ENCODE measurements around the gene IL31.
A peak's percentile ranks its signal among the peaks of the same experiment; 100 is the strongest.
"Not testable (repeated sequence)": the region's sequence is repeated elsewhere in the genome, so short reads cannot be mapped to it uniquely, and the experiment has no call there.

Gene IL31

DNA sequence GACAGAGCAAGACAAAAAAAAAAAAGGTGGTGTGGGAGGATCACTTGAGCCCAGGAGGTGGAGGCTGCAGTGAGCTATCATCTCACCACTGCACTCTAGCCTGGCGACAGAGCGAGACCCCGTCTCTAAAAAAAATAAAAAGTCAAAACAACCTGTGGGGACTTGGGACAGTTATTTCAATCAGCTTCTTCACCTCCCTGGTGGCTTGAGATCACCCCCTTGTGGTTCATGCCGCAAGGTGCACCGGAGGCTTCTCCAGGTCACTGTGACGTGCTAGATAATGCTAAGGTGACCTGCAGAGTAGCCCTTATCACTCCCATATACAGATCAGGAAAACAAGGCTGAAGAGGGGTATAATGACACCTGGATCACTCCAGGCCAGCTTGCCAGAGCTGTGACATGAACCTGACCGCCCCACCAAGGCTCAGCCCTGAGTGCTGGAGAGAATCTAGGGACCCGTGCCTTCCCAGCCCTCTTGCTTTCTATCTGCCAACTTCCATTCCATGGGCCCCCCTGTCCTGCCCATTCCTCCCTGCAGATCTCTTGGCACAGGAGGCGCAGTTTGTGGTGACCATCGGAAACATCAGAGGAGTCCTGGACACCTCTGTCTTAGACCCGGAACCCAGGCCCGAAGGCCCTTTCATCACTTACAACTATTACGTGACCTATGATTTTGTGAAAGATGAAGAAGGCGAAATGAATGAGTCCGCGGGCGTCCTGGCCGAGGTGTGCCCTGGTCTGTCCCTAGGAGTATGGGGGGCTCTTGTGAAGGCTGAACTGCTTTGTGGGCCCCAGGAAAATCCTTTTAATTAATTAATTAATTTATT lies 17.0 kb upstream of the IL31 start:
- DNase-seq: peak; percentile 82

DNA sequence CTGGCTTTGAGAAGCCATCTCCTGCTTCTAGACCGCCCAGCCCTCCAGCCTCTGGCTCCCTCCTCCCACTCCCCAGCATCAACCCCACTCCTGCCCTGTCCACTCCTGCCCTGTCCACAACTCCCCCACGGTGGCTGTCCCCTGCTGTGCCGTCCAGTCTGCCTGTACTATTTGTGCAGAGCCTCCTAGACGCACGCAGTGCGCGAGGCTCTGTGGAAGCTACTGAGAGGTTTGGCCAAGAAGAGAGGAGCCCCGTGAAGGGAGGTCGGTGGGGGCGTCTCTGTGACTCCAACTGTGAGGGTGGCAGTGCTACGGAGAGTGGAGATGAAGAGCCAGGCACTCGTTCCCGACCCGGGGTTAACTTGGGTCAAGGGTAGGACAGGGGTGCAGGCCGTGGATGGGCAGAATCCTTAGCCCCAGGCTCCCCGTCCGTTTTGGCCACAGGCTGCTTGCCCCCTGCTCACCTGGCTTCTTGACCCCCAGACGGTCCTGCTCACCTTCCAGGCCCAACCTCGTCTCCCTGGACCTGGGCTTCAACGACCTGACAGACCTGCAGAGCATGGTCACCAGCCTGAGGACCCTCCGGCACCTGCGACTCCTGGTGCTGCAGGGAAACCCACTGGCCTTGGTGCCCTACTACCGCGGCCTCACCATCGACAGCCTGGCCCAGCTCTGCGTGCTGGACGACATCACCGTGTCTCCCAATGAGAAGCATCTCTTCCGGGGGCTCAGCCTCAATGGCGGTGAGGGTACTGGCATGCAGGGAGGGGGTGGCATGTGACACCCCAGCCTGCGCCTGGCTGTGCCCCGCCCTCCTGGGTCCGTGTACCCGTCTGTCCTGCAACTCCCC lies 15.8 kb upstream of the IL31 start:
- DNase-seq: no peak

DNA sequence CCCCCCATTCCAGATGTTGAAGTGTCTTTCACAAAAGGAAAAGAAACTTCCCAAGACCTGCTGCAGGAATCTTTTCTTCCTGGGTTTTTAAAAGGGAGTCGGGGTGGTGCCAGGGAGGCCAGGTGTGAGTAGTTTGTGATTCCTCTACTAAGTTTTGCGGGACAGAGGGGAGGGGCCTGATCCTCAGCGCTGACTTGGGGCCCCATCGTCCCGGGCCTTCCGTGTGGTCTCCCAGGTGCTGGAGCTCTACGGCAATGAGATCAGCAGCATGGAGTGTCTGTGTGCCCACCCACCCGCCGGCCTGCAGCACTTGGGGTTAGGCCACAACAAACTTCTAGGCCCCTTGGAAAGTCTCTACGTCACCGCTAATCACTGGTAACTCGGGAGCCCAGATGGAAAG lies 13.4 kb upstream of the IL31 start:
- DNase-seq: no peak

DNA sequence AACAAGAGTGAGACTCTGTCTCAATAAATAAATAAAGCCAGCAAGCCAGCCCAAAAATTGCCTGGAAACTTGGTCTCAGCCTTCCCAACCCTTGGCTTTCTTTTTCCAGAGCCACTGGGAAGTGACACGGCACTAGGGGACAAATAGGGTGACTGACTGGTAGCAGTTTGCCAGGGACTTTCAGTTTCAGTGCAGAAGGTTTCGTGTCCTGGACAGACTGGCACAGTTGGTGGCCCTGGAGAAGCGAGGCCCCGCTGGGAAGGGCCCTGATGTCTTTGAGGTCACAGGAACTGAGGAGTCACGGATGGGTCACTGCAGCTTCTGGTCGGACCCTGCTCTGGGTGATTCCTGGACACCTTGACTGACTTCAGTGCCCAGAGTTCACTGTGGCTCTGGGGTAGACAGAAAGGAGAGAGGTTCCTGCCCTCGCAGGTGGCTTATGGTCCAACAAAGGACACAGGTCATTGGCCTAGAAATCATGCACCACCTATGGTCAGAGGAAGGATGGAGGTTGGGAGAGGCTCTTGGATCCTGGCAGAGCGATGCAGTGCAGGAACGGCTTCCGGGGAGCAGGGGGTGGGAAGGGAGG lies 11.6 kb upstream of the IL31 start:
- no peak for DNase-seq

DNA sequence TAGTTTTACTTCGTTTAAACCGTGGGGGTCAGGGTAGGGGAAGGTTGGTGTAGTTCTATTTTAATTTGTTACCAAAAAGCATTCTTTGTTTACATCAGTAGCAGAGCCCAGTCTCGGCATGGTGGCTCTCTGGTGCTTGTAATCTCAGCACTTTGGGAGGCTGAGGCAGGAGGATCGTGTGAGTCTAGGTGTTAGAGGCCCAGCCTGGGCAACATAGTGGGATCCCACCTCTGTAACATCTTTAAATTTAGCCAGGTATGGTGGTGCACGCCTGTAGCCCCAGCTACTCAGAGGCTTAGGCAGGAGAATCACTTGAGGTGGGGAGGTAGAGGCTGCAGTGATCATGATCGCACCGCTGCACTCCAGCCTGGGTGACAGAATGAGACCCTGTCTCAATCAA lies 11.1 kb upstream of the IL31 start:
- DNase-seq: no peak

DNA sequence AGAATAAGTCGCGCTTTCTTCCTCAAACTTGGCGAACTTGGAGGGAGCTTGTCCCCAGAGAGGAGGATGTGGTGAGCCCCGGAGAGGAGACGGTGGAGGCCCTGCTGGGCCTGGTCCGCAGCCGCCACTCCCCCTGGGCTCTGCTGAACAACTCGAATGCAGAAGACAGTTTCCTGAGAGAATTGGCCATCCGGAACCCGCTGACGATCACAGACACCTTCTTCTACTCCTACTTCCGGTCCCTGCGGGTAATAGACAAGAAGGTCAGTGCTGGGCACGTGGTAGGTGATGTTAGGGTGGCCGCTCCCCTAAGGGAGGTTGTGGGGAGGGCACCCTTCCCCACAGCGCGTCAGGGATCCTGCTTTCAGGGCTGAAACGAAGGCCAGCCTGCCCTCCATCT lies 10.5 kb upstream of the IL31 start:
- no peak for DNase-seq

DNA sequence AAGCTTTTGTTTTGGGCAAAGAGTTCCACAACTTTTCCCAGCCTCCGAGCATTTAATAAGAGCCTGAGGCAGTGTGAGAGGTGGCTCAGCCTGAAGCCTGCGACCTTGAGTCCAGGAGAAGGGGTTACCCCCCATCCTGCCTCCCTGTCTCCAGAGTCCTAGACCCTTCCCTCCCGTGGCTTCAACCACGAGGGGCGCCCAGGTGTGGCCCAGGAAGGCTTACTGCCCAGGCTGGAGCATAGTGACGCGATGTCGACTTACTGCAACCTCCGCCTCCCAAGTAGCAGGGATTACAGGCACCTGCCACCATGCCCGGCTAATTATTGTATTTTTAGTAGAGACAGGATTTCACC lies 9.5 kb upstream of the IL31 start:
- DNase-seq: no peak

DNA sequence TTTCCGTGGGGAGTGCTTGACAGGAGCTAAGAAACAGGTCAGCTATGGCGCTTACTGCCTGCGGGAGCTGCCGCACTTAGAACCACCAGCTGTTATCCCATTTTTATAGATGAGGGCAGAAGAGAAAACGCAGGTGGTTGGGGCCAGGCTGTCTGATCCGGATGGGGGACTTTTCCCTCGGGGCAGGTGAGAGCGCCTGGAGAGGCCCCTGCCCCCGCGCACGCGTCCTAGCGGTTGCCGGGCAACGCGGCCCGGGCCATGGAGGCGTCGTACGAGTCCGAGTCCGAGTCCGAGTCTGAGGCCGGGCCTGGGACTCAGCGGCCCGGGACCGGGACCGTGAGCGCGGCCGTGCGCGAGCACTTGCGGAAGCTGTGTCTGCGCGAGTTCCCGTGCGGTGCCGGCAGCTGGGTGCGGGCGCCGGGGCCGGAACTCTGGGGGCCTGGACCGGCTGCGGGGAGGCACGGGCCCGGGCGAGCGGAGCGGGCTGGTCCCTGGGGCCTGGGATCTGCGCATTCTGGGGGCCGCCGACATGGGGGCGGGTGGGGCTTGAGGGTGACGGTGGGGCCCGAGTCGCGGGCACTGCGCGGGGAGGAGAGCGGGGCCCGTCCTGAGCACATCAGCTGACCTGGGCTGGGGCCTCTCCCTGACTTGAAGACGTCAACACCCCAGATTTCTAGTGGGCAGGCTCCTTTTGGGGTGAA lies 9.0 kb upstream of the IL31 start, which contains the start of gene LRRC43:
Gene LRRC43 (plus strand): TSS at position 237 of the 701 bp plus-strand sequence. CDS start 22 bp downstream, at position 259.
- DNase-seq: no peak

DNA sequence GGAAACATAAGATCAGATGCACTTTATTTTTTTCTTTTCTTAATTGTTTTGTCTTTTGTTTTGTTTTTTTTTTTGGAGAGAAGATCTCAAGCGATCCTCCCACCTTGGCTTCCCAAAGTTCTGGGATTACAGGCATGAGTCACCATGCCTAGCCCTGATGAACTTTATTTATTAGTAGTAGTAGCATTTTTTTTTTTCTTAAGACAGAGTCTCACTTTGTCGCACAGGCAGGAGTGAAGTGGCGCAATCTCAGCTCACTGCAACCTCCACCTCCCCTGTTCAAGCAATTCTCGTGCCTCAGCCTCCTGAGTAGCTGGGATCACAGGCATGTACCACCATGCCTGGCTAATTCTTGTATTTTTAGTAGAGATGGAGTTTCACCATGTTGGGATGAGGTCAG lies 2.5 kb upstream of the IL31 start:
- not testable (repeated sequence) for DNase-seq

DNA sequence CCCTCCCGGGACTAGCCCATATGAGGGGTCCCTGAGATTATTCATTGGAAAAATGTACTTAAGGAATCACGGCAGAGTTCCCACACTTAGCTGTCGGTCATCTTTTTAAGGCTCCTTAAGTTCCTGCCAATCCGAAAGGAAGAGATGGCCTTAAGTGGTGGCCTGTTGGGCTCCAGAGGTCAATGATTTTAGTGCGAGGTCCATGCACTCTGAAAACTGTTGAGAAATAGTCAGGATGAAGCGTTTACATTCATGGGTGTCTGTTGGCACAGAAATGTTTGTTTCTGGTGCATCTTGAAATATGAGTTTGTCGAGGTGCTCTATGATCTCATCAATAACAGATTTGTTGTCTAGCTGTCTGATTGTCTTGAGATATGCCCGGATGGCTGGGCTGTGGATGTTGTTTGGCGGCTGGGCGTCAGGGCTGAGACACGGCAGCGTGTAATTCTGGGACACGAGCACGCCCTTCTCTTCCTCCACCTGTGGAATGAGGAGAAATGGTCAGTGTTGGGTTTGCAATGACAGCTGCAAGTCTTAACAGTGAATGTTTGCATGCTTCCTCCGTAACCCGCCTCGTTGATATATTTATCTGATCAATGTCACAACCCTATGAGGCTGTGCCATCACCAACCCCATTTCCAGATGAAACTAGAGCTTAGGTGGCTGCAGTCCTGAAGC lies 1.6 kb downstream of the IL31 start:
- DNase-seq: no peak

DNA sequence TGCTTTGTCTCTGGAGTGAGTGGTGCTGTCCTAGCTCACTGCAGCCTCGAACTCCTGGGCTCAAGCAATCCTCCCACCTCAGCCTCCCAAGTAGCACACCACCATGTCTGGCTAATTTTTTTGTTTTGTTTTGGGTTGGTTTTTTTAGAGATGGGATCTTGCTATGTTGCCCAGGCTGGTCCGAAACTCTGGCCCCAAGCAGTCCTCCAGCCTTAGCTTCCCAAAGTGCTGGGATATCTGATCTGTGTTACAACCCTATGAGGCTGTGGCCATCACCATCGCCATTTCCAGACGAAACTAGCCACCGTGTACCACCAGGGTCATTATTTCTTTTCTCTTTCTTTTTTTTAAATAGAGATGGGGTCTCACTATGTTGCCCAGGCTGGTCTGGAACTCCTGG lies 2.6 kb downstream of the IL31 start:
- DNase-seq: no peak

DNA sequence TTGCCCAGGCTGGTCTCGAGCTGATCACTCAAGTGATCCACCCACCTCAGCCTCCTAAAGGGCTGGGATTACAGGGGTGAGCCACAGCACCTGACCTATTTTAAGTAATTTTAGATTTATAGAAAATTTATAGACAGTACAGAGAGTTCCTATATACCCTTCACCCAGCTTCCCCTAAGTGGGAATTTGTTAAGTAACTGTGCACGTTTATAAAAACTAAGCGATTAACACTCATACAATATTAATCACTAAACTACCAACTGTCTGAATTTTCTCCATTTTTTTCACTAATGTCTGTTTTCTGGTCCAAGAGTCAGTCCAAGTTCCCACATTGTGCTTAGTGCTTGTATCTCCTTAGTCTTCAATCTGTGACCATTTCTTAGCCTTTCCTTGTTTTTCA lies 5.5 kb downstream of the IL31 start:
- no peak for DNase-seq

DNA sequence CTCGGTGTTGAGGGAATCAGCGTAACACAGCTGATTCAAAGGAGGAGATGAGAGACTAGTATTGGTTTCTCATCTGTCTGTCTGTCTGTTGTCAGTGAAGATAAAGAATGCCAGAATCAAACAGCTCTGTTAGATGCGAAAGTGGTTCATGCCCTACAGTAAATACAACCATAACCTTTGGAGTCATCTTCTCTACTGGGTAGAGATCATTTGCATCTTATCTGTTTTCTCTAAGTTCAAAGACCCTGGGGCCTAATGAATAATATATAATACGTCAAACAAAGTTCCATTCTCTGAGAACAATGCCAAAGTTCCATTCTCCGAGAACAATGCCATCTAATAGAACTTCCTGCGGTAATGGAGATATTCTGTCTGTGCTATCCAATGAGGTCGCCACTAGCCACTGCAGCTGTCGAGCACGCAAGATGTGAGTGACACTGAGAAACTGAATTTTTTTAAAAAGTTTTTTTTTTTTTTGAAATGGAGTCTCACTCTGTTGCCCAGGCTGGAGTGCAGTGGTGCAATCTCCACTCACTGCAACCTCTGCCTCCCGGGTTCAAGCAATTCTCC lies 6.6 kb downstream of the IL31 start:
- DNase-seq: no peak

DNA sequence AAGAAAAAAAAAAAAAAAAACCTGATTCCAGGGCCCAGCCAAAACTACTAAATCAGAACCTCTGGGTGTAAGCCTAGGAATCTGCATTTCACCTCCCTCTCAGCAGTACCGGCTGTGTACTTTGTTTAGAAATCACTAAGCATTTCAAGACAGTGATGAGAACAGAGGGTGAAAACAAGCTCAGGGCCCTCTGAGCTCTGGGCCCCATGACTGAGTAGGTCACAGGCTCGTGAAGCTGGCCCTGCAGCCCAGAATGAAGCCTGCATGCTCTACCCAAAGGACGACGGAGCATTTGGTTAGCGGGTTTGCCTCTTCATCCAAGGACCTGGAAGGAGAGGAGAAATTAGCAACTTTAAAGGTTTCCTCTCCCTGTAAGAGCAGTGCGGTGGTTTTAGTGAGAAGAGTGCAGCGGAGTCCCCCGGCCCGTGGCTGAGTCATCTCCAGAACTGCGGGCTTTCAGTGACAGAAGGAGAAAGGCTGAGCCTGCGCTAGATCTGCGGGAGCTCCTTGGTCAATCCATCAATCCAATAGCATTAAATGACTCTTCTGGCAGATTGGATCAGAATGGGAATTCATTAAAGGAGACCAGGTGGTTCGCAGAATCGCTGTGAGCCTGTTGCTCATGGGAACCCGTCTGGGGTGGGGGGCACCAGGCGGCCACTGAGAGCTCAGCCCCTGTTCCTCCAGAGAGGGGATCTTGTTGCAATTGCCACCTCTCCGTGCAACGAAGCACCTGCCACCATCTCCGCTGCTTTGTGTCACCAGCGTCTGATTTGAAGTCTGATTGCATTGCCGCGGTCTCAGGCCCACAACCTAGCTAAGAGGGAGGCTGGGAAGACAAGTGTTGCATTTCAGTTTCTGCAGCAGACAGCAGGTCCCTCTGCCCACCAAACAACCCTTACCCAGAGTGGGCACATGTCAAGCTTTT lies 7.3 kb downstream of the IL31 start:
- DNase-seq: peak; percentile 90

DNA sequence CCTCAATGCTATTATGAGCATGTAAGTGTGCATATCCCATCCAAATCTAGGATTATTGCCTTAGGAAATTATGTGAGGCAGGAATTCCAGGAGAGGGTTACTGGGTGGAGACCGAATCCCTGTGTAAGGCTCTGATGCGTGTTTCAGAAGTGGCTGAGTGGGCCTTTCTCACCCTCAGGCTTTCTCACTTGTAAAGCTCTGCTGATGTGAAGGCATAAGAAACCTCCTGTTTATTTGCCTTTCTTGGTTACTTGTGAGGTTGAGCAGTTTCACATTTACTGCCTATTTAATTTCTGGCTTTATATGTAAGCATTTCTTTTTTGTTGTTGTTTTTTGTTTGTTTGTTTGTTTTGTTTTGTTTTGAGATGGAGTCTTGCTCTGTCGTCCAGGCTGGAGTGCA lies 11.0 kb downstream of the IL31 start:
- DNase-seq: no peak

DNA sequence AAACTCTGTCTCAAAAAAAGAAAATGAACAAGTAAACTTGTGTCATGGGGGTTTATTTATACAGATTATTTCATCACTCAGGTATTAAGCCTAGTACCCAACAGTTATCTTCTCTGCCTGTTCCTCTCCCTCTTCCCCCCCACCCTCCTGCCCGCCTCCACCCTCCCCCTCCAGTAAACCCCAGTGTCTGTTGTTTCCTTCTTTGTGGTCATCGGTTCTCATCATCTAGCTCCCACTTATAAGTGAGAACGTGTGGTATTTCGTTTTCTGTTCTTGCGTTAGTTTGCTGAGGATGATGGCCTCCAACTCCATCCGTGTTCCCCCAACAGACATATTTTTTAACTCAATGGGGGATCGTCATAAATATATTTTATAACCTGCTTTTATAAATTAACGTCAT lies 12.3 kb downstream of the IL31 start:
- peak; percentile 59 for DNase-seq

DNA sequence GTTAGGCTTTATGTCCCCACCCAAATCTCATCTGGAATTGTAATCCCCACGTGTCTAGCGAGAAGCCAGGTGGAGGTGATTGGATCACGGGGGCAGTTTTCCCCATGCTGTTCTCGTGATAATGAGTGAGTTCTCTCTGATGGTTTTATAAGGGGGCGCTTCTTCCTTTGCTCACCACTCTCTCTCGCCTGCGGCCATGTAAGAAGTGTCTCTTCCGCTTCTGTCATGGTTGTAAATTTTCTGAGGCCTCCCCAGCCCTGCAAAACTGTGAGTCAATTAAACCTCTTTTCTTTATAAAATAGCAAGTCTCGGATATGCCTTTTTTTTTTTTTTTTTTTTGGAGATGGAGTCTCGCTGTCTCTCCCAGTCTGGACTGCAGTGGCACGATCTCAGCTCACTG lies 13.3 kb downstream of the IL31 start:
- no peak for DNase-seq

DNA sequence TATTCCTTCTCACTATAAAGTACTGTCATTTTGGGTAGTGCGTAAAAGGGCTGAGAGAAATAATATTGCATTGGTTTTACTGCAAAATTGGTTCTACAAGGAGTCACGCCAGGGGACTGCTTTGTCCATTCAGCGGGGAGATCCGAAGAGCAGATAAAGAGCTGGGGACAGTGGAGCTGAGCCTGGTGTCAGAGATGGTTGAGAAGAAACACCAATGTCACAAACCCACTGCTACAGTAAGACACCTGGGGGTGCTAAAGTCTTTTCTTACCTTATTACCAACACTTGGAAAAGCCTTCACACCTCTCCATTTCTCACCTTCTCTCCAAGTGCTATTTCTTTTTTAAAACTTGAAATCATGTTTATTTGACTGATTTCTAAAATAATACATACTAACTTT lies 14.1 kb downstream of the IL31 start:
- no peak for DNase-seq

DNA sequence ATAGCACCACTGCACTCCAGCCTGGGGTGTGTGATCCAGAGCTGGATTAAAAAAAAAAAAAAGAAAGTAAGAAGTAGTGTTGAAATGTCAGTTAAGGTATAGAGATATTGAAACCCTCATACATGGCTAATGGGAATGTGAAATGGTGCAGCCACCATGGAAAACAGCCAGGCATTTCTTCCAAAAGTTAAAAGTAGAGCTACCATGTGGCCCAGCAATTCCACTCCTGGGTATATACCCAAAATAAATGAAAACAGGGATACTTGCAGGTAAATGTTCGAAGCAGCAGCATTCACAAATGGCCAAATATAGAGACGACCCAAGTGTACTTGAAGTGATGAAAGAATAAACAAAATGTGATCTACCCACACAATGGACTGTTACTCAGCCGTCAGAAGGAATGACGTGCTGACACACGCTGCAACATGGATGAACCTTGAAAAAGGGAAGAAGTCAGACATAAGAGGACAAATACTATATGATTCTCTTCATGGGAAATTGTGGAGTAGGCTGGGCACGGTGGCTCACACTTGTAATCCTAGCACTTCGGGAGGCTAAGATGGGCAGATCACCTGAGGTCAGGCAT lies 15.2 kb downstream of the IL31 start:
- DNase-seq: no peak

DNA sequence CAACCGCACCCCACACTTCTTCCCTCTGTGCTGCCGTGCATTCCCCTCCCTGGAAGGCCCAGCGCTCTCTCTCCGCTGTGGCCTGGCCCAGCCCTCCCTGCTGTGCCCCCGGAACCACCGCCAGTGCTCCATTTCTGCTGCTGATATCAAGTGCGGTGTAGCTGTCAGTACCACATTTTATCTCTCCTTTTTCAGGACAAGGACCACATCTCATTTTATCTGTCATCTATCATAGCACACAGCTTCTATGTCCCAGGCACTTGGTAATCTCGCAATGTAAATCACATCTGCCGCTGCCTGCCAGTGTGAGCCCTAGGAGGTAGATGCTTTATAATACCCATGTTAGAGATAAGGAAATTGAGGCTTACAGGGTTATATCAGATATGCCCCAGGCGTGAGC lies 18.3 kb downstream of the IL31 start:
- DNase-seq: no peak

DNA sequence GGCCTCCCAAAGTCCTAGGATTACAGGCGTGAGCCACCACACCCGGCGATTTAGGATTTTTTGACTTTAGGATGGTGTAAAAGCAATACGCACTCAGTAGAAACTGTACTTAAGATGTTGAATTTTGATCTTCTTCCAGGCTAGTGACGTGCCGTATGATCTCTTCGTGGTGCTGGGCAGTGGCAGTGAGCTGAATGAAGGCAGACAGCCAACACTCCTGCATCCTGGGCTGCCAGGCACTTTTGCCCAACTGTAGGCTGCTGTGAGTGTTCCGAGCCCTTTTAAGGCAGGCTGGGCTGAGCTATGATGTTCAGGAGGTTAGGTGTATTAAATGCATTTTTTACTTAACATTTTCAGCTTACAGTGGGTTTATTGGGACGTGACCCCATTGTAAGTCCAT lies 21.3 kb downstream of the IL31 start:
- no peak for DNase-seq

Data from activated CD4-positive, alpha-beta T cell treated with anti-CD3 and anti-CD28 coated beads, Interleukin-10, Interleukin-2, amounts not matched to agents 100 ng/mL and 50 ng/mL, durations not matched to agents 16 hours and 8 hours (primary cell).